HG02642 (cell line): Measurements from ENCODE around the gene ARHGAP20.

ENCODE experiments used
- ATAC-seq: cut with Tn5 transposase; IDR thresholded peaks from one replicate; pipeline ENCODE4 v1.9.1; 2021; ENCODE audit warnings: mild to moderate bottlenecking; ENCODE audit not compliant: unreplicated experiment, poor library complexity

Gene ARHGAP20

DNA sequence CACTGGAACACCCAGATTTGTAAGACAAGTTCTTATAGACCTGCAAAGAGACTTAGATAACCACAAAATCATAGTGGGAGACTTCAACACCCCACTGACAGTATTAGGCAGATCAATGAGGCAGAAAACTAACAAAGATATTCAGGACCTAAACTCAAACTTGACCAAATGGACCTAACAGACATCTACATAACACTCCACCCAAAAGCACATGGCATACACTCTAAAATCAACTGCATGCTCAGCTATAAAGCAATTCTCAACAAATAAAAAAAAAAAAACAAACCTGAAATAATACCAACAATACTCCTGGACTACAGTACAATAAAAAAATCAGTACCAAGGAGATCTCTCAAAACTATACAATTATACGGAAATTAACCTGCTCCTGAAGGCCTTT lies 167.5 kb downstream of the ARHGAP20 start:
- ATAC-seq = no peak

DNA sequence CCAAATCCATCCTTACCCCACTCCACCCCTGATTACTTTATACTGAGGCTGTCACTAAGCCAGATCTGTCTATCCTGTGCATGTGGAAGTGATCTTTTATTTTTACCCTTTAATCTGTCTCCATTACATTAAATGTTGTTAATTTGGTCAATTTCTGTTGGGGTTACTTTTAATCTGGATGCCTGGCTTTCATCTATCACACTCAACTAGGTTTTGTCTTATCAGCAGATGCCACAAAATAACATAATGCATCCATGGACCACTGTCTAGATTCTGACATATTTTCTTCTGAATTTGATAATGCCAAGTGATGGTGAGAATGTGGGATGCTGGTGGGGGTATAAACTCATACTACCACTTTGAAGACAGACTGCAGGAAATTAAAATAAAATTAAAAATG lies 174.1 kb downstream of the ARHGAP20 start:
- ATAC-seq = no peak

DNA sequence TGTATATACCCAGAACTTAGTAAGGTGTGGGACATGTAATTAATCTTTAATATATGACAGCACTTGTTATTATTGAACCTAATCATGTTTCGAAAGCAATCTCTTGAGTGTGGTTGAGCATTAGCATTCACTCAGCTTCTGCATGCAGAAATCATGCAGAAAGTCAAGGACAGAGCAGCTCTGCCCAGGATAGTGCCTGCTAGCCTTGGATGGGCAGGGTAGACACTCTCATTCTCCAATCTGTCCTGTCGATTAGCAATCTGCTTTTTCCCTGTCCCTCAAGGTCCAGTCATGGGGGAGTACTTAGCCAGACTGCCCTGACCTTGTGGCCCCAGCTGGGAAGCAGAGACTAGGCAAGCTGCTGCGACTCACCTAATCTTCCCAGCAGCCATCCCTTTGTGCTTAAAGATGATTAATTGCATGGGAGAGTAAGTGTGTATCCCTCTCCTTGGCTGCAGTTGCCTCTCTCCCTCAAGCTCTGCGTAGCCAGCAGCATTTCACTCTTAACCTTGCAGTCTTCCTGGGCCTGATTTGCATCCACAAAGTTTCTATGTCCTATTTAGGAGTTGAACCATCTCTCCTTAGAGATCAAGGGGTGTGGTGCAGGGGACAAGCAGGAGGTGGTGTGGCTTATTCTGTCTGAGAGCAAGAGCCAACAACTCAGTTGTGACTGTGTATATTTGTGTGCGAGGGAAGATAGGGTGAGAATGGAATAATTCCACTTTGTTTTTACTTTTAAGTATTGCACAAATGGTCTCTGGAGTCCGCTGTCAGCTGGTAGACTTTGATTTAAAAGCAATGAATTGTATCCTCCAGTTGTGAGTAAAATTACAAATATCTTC lies 181.1 kb downstream of the ARHGAP20 start:
- no peak for ATAC-seq

DNA sequence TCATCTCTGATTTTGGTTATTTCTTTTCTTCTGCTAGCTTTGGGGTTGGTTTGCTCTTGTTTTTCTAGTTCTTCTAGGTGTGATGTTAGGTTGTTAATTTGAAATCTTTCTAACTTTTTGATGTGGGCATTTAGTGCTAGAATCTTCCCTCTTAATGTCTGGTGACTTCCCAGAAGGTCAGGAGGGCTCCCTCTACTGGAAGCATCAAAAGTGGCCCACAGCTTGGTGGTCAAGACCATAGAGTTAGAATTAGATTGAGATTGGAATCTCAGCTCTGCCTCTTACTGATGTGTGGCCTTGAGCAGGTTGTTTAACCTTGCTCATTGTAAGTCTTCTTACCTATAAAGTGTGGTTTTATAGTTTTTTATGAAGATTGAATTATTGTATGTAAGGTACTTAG lies 183.2 kb downstream of the ARHGAP20 start:
- no peak for ATAC-seq

DNA sequence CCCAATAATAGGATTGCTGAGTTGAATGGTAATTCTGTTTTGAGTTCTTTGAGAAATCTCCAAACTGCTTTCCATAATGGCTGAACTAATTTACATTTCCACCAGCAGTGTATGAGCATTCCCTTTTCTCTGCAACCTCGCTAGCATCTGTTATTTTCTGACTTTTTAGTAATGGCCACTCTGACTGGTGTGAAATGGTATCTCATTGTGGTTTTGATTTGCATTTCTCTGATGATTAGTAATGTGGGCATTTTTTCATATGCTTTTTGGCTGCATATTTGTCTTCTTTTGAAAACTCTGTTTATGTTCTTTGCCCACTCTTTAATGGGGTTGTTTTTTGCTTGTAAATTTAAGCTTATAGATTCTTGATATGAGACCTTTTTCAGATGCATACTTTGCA lies 185.1 kb downstream of the ARHGAP20 start:
- no peak for ATAC-seq
